GM10266 (cell line): ENCODE measurements around the gene ZNF516.

Source experiments
- DNase-seq: peaks from one replicate; pipeline ENCODE4 v3.0.0; 2012; ENCODE audit errors: extremely low spot score
- CTCF ChIP-seq: IDR thresholded peaks from 2 replicates; pipeline ENCODE4 v1.5.1; 2012; ENCODE audit warnings: mild to moderate bottlenecking, low read depth; ENCODE audit not compliant: control insufficient read depth, insufficient read depth; ENCODE audit errors: missing control alignments

ZNF516 gene

GRCh38 chr18:76441668-76442412 is 53.2 kb downstream of the ZNF516 start:
- DNase-seq = no peak
- TF ChIP-seq CTCF = no peak

DNA sequence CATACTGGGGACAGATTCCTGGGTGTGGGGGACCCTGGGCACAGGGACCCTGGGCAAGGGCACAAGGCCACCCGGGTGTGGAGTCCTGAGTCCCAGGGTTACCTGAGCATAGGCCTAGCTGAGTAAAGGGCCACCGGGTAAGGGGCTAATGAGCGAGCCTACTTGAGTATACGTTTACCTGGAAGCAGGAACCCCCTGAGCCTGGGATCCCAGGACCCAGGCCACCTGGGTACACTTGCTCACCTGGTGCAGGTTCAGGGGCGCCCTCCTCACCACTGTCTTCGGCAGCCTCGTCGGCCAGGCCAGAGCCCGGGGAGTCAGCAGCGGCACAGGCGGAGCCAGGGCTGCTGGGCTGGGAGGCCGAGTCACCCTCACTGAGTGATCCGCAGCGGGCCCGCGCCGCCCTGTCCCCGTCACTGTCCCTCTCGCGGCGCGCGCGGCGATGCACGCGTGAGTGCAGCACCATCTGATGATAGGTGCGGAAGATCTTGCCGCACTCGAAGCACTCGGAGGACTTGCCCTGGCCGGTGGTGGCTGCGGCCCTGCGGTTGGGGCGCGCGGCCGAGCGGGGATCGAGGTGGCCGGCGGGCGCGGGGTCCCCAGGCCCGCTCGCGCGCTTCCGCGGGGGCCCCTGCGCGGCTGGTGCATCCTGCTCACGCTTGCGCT is 53.9 kb downstream of the ZNF516 start:
- no peak for TF ChIP-seq CTCF
- no peak for DNase-seq

DNA sequence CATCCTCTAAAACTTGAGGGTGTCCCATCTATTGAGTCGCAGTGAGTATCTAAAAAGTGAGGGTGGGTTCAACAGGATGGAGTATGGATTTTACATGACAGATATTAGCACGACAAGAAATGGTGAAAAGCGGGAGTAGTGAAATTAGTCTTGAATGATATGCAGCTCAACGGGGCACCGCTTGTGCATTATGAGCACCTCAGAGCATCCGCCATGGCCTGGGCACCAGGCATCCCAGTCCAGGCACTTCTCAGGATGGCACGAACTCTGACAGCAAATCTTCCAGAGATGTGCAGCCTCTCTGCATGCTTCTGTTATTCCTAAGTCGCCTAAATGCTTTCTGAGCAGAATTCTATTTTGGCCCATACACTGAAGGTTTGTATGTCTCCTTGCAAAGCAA is 57.1 kb downstream of the ZNF516 start:
- no peak for TF ChIP-seq CTCF
- no peak for DNase-seq

DNA sequence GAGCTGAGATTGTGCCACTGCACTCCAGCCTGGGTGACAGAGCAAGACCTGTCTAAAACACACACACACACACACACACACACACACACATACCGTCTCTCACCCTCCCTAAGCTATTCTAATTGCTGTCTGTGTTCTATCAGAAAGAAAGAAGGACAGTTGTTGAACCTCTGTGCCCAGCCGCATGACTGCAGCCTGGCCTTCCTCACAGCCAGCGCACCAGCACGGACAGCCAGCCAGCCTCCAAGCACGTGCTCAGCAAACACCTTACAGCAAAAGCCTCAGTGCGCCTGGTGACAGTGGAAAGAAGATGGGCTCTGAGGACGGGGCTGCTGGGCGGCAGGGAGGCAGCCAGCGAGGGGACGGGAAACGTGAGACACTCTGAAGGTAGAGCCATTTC is 58.0 kb downstream of the ZNF516 start:
- TF ChIP-seq CTCF = no peak
- no peak for DNase-seq

GRCh38 chr18:76436342-76436741 is 58.7 kb downstream of the ZNF516 start:
- no peak for DNase-seq
- TF ChIP-seq CTCF = no peak

DNA sequence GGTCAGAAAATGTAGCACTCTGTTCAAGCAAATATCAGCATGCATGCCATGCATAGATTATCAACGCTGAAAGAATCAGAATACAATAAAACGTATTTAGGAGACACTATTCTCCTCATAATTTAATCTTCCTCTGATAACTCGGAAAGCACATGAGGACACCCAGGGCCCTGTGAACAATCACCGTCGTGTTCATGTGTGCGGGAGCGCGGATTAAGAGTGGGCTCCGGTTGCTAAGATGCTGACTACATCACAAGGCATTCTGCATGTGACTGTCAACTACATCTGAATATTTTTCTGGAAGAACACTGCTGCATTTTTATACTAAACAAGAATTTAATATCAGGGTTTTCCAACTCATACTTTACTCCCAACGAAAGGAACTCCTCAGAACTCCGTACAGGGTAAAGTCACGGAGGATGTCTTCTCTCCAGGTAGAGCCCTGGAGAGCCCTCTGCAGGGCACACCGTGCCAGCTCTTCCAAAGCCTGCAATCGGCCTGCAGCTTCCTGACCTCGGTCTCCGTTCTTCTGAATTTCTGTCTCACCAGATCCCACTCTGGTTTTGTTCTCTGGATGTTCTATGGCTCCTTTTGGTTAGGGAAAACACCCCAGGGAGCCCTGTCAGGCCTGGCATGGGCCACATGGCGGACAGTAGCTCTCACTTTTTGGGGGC is 59.6 kb downstream of the ZNF516 start:
- TF ChIP-seq CTCF = no peak
- DNase-seq = no peak

GRCh38 chr18:76434452-76434851 is 60.6 kb downstream of the ZNF516 start:
- no peak for DNase-seq
- TF ChIP-seq CTCF = no peak
